Muscle of leg (tissue), 11 donors: ENCODE data around the gene SIK3. TPM values are rescaled to one million over a fixed set of nuclear protein-coding genes. Genes with fewer than 3 reads are reported as not detected.
A peak's percentile ranks its signal among the peaks of the same experiment; 100 is the strongest.
"Not testable (repeated sequence)": the region's sequence is repeated elsewhere in the genome, so short reads cannot be mapped to it uniquely, and the experiment has no call there.

Experiments
- DNase-seq: peaks from one replicate; pipeline ENCODE4 v3.0.0; 2013
- H3K27ac ChIP-seq: one replicate; pipeline ENCODE4 v1.5.1; 2013; ENCODE audit warnings: mild to moderate bottlenecking, low read length, control low read depth
- H3K27me3 ChIP-seq: one replicate; pipeline ENCODE4 v1.6.1; 2013; ENCODE audit warnings: low read length; ENCODE audit not compliant: control insufficient read depth, insufficient read depth
- H3K36me3 ChIP-seq: one replicate; pipeline ENCODE4 v1.6.1; 2013; ENCODE audit warnings: low read length; ENCODE audit not compliant: control insufficient read depth, insufficient read depth
- H3K4me1 ChIP-seq: one replicate; pipeline ENCODE4 v1.6.1; 2013; ENCODE audit warnings: low read length; ENCODE audit not compliant: control insufficient read depth, insufficient read depth
- H3K4me3 ChIP-seq: one replicate; pipeline ENCODE4 v1.5.1; 2013; ENCODE audit warnings: low read length, control low read depth
- H3K9me3 ChIP-seq: replicated peaks from 2 replicates; pipeline ENCODE4 v1.6.1; 2013; ENCODE audit warnings: low read depth, low read length; ENCODE audit not compliant: control insufficient read depth
- WGBS: methylation state at CpG from one replicate; pipeline ENCODE4 v1.1.5; 2013; ENCODE audit warnings: missing lambda C conversion rate; ENCODE audit not compliant: insufficient coverage; 5-methylcytosine and 5-hydroxymethylcytosine counted together
- polyA plus RNA-seq, 8 donors: library from polyadenylated mRNA; unstranded; fragments of 120-200 nt; gene quantifications; one replicate each; pipeline versions ENCODE4 v1.2.1 to v1.2.3, GENCODE V29; 2013; ENCODE audit warnings: inconsistent platforms in 1 of 8, low replicate concordance in 1 of 8; ENCODE audit not compliant: insufficient read length in 8 of 8, insufficient read depth in 1 of 8
- total RNA-seq: library from RNA; stranded (reverse); fragments of 120-200 nt; gene quantifications from one replicate; pipeline ENCODE4 v1.2.4, GENCODE V29; 2013

SIK3 gene
- total and polyA plus RNA-seq, 9 donors = 20.0 to 35.0 (median 29.5) TPM

DNA sequence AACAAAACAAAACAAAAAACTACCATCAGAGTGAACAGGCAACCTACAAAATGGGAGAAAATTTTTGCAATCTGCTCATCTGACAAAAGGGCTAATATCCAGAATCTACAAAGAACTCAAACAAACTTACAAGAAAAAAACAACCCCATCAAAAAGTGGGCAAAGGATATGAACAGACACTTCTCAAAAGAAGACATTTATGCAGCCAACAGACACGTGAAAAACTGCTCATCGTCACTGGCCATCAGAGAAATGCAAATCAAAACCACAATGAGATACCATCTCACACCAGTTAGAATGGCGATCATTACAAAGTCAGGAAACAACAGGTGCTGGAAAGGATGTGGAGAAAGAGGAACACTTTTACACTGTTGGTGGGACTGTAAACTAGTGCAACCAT, 14.3 kb upstream of the SIK3 start:
- no CpG with 5 or more reads among the region's 3 CpGs for WGBS

DNA sequence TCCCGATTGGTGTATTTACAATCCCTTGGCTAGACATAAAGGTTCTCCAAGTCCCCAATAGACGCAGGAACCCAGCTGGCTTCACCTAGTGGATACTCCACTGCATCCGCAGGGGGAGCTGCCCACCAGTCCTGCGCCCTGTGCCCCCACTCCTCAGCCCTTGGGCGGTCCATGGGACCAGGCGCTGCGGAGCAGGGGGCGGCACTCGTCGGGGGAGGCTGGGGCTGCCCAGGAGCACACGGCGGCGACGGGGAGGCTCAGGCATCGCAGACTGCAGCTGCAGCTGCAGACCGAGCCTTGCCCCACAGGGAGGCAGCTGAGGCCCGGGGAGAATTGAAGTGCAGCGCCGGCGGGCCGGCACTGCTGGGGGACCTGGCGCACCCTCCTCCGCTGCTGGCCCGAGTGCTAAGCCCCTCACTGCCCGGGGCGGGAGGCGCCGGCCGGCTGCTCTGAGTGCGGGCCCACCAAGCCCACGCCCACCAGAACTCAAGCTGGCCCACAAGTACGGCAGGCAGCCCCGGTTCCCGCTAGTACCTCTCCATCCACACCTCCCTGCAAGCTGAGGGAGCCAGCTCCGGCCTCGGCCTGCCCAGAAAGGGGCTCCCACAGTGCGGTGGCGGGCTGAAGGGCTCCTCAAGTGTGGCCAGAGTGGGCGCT, 12.2 kb upstream of the SIK3 start:
- 88% methylated on average over 38 of the region's 39 CpGs for WGBS
- Histone ChIP-seq H3K4me1 (peaks cover 5% of the 10 kb centered on the region), H3K4me3 (no peak overlapping the region), H3K27ac (no peak overlapping the region), H3K27me3 (no peaks in the 10 kb centered on the region), H3K9me3 (no peaks in the 10 kb centered on the region), H3K36me3 (no peaks in the 10 kb centered on the region)
- DNase-seq = no peak

More for the DNA sequence above, 14.3 kb upstream of the SIK3 start:
- not testable (repeated sequence) for H3K9me3 ChIP-seq, H3K27ac ChIP-seq, H3K36me3 ChIP-seq, H3K27me3 ChIP-seq, DNase-seq, H3K4me3 ChIP-seq, H3K4me1 ChIP-seq

DNA sequence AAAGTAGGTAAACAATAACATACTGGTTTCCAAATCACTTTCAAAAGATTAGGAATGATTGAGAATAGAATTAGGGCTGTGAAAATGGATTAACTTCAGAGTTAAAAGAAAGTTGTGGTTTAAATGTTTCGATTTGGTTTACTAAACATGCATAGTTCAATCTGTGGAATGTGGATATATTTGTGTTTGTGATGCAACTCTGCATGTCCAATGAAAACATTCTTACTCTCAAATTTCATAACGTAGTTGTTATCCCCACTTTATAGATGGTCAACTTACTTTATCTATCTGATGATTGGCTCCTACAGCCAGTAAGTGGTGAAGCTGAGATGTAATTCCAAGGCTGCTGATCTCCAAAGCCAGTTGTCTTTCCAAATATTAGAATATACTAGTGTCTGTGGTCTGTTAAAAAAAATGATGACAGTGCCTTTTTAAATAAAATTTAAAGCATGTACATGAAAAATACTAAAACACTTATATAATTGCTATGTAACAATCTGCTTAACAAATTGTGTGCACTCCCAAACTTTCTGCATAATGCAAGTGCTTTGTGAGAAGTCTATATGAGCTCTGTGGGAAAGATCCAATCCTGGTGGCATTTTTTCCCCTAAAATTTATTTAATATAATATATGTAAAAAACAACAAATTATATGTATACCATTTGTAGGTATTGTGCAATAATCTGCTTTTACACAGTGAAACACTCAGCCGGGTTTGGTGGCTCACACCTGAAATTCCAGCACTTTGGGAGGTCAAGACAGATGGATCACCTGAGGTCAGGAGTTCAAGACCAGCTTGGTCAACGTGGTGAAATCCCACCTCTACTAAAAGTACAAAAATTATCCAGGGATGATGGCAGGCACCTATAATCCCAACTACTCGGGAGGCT, 9.7 kb upstream of the SIK3 start:
- DNase-seq = no peak
- no peak overlapping the region for H3K27ac ChIP-seq
- H3K9me3 ChIP-seq = no peaks in the 10 kb centered on the region

DNA sequence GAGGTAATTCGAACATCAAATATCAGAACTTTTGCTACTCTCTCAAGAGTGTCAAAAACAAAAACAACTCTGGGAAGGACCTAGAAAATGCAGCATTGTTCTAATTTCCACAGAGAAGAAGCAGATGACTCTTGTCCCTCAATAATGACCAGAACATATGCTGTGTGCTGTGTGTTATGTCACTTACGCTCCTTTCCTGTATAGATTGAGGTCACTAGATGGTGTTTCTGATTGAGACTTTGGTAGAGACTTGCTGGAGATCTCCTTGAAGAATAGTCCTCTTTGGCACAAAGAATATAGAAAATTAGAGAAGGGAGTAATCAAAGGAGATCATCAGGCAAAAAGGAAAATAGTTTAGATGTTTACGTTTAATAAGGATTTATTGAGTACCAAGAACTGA, 2.3 kb upstream of the SIK3 start:
- no CpG with 5 or more reads among the region's 3 CpGs for WGBS
- H3K4me3 ChIP-seq = no peak overlapping the region
- no peaks in the 10 kb centered on the region for H3K27me3 ChIP-seq
- H3K4me1 ChIP-seq = peaks cover 17% of the 10 kb centered on the region
- H3K27ac ChIP-seq = peak overlapping the region; percentile 39
- no peaks in the 10 kb centered on the region for H3K36me3 ChIP-seq
- DNase-seq = no peak
- no peaks in the 10 kb centered on the region for H3K9me3 ChIP-seq

More for the DNA sequence above, 9.7 kb upstream of the SIK3 start:
- H3K4me3 ChIP-seq = no peak overlapping the region
- WGBS = 56% methylated on average over 1 of the region's 5 CpGs
- no peaks in the 10 kb centered on the region for H3K36me3 ChIP-seq
- H3K4me1 ChIP-seq = peaks cover 5% of the 10 kb centered on the region
- no peaks in the 10 kb centered on the region for H3K27me3 ChIP-seq

DNA sequence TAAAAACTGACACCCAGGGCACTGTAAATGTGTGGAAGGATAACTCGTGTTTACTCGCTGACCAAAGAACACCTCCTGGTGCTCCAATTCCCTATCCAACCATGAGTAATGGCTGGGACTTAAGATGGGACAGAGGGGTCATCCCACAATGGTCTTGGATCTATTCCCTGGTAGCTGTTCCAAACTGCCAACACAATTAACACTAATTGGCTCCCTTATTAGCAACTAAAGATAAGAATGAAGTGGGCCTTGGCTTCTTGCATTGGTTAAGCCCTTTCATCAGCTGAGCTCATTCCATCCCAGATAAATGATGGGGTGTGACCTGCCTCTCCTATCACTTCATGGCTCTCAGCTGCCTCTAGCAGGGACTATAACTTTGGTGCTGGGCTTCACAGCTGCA, 1.5 kb upstream of the SIK3 start:
- H3K4me3 ChIP-seq = no peak overlapping the region
- H3K4me1 ChIP-seq = peaks cover 23% of the 10 kb centered on the region
- peak overlapping the region; percentile 97 for H3K27ac ChIP-seq
- H3K9me3 ChIP-seq = no peaks in the 10 kb centered on the region
- H3K36me3 ChIP-seq = no peaks in the 10 kb centered on the region
- no peaks in the 10 kb centered on the region for H3K27me3 ChIP-seq
- no CpG with 5 or more reads among the region's 2 CpGs for WGBS
- peak; percentile 16 for DNase-seq

DNA sequence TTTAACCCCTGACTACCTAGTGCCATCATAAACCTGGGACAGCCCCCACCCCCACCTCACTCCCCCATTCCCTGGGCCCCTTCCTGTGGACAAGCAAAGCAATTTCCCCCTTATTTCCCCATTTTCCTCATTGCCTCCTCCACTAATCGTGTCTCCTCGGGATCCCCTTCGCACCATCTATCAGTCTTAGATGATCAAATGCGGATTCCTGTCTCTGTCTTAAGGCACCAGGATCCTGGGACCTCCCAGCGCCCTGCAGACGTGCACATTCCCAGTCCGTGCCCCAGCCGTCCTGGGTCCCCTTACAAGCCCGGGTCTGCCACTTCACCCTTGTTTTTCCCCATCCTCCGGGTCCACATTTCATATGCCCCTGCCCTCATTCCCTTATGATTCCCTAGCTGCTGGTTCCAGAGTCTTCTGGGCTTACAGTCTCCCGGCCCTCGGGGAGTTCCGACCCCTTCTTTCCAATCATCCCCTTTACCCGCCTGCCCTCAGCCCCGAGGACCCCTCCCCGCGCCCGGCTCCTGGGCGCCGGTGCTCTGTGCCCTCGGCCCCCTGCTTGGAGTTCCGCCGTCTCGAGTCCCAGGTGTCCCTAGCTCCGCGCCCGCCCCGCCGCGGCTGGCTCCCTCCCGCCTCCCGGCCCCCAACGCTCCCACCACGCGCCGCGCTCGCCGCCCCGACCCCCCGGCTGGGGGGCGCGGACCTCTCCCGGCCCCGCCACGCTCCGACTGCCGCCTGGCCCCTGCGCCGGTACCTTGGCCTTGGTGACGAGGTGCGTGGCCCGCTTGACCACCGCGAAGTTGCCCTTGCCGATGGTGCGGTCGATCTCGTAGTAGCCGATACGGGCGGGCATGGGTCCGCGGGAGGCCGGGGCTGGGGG, 599 bp downstream of the SIK3 start:
- under 1% methylated on average over 65 of the region's 65 CpGs for WGBS
- DNase-seq = peak; percentile 65
- H3K4me1 ChIP-seq = peaks cover 28% of the 10 kb centered on the region
- H3K9me3 ChIP-seq = no peaks in the 10 kb centered on the region
- H3K27ac ChIP-seq = peak overlapping the region; percentile 94
- H3K4me3 ChIP-seq = peak overlapping the region; percentile 84
- H3K36me3 ChIP-seq = no peaks in the 10 kb centered on the region
- no peaks in the 10 kb centered on the region for H3K27me3 ChIP-seq

DNA sequence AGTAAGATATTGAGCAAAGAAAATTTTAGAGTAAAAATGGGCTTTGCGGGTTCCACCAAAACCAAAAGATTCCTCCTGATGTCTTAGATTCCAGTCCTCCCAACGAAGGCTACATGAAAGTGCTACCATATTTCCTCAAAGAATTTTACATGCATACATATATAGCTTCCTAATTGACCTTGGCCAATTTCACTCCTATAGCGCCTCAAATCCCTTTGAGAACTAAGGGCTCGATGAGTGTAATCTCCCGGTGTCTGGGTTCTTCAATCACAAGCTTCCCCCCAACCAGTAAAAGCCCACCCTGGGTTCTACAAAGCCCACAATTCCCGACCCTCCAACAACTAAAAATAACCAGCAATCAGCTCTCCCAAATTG, 1.2 kb downstream of the SIK3 start:
- 26% methylated on average over 5 of the region's 6 CpGs for WGBS
- Histone ChIP-seq H3K4me3 (peak overlapping the region; percentile 84), H3K4me1 (peaks cover 28% of the 10 kb centered on the region), H3K36me3 (no peaks in the 10 kb centered on the region), H3K9me3 (no peaks in the 10 kb centered on the region), H3K27me3 (no peaks in the 10 kb centered on the region), H3K27ac (peak overlapping the region; percentile 94)
- no peak for DNase-seq

DNA sequence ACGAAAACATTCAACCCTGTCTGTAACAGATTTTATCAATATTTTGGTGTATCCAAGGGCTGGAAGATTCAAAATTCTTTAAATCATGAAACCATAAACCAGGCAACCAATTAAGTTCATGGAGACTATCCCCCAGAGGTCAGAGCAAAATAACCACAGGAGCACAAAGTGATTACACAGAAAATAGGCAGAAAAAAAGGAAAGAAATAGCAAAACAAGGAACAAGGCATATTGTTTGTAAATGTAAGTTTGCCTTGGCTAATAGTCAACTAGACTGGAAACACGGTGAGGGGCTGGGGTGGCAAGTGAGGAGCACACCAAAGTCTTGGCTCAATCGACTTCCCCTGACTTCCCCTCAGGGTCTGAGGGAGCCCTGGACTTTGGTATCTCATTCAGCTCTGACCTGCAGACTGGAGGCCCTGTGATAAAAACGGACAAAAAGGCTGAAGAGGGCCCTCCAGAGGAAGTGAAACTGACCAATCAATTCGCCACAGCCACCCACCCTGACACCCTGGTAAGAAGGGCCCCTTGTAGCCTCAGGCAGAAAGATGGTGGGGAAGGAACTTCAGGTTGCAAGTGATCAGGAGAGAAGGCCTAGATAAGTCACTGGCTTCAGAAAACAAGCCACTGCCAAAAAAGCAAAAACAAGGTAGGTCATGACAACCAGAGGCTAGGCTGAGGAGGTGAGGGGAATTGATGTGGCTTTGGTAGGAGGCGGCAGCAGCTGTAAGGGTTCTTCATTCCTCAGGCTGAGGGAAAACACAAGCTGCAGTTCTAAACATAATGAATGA, 1.8 kb downstream of the SIK3 start:
- Histone ChIP-seq H3K9me3 (no peaks in the 10 kb centered on the region), H3K4me1 (peaks cover 28% of the 10 kb centered on the region), H3K4me3 (peak overlapping the region; percentile 2), H3K27me3 (no peaks in the 10 kb centered on the region), H3K27ac (peak overlapping the region; percentile 94), H3K36me3 (no peaks in the 10 kb centered on the region)
- peak; percentile 56 for DNase-seq
- no CpG with 5 or more reads among the region's 6 CpGs for WGBS

DNA sequence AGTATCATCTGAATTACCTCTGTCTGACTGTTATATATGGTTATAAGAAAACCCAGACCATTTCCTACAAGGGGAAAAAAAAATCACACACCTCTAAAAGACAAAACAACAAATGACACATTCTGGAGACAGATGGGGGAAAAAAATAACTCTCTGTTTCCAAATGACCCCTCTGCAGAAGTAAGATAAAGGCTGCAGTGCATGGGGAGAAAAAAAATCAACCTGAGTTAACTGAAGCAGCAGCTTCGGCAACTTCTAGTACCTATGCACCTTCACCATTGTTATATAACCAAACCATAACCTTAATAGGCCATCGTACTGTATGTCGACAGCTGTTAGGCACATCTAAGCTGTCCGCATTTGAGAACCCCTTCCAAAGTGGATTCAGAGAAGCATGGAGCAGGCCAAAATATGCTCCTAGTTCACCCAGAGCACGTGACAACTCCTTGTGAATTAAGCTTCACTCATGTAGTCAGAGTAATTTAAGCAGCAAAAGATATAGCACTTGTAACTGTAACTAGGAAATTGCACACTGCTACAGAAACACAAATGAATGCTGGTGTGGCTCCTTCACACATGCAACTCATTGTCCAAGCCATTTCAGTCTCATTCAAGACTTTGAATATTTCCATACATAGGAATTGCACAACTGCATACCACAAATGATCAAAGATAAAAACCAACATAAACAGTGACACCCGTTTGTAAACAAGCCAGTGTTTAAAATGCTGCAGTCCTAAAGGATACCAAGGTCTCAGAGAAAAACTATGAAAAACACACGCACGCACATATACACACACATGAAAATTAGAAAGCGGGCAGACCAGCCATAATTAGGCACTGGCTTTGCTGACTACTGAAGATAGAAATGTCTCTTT, 2.7 kb downstream of the SIK3 start:
- Histone ChIP-seq H3K36me3 (no peaks in the 10 kb centered on the region), H3K27me3 (no peaks in the 10 kb centered on the region), H3K4me1 (peaks cover 28% of the 10 kb centered on the region), H3K9me3 (no peaks in the 10 kb centered on the region), H3K27ac (peak overlapping the region; percentile 94), H3K4me3 (no peak overlapping the region)
- 39% methylated on average over 4 of the region's 9 CpGs for WGBS
- DNase-seq = peak; percentile 47
